GM12891 (cell line): ENCODE measurements around the gene ATP6V1G1.

Source experiments
- POLR2A ChIP-seq: IDR thresholded peaks from 2 replicates; pipeline ENCODE4 v1.6.1; 2011; ENCODE audit warnings: low read depth, low read length, control low read depth
- TAF1 ChIP-seq: IDR thresholded peaks from 2 replicates; pipeline ENCODE4 v1.6.1; 2011; ENCODE audit warnings: low read depth, low read length, control low read depth

- TF ChIP-seq POLR2A (no peak), TAF1 (no peak)
Measured at GRCh38 chr9:114574438-114574837, 13.1 kb upstream of the ATP6V1G1 start.
